Stimulated activated CD4-positive, alpha-beta T cell treated with anti-CD3 and anti-CD28 coated beads, Interleukin-12 subunit alpha, Interleukin-12 subunit beta, amount 100 ng/mL, for 24 hours (primary cell): ENCODE results near the gene NAV1.
A peak's percentile ranks its signal among the peaks of the same experiment; 100 is the strongest.
"Not testable (repeated sequence)": the region's sequence is repeated elsewhere in the genome, so short reads cannot be mapped to it uniquely, and the experiment has no call there.

ENCODE experiments used
- DNase-seq, 2 experiments: peaks; one replicate each; pipeline ENCODE4 v3.0.0-alpha.2; 2020; ENCODE audit warnings: low read depth in 2 of 2

Gene NAV1

GRCh38 chr1:201528631-201529252, 10.2 kb upstream of the NAV1 start:
- no peak for DNase-seq

- DNase-seq: peak in 1 of 2 experiments; percentile 52
These were observed 8.0 kb upstream of the NAV1 start for GRCh38 chr1:201530741-201531531.

- DNase-seq: no peak
These were observed 7.1 kb upstream of the NAV1 start for GRCh38 chr1:201531551-201532425.

- no peak for DNase-seq
These were observed 5.1 kb upstream of the NAV1 start for GRCh38 chr1:201533836-201534235.

GRCh38 chr1:201535046-201535918, 3.6 kb upstream of the NAV1 start:
- no peak for DNase-seq

- no peak for DNase-seq
These were observed 3.0 kb upstream of the NAV1 start for GRCh38 chr1:201535919-201536245.

GRCh38 chr1:201536558-201536957, 2.4 kb upstream of the NAV1 start:
- no peak for DNase-seq

- no peak for DNase-seq
These were observed 1.9 kb upstream of the NAV1 start for GRCh38 chr1:201537028-201537427.

GRCh38 chr1:201537467-201537866, 1.5 kb upstream of the NAV1 start:
- DNase-seq: no peak

- DNase-seq: no peak
These were observed 876 bp upstream of the NAV1 start for GRCh38 chr1:201537891-201538611.

GRCh38 chr1:201539561-201540431, 869 bp downstream of the NAV1 start:
- DNase-seq: no peak

GRCh38 chr1:201540846-201541735, 2.2 kb downstream of the NAV1 start:
- no peak for DNase-seq

GRCh38 chr1:201542309-201543035, 3.5 kb downstream of the NAV1 start:
- no peak for DNase-seq

GRCh38 chr1:201543871-201544642, 5.1 kb downstream of the NAV1 start:
- no peak for DNase-seq

- no peak for DNase-seq
These were observed 5.8 kb downstream of the NAV1 start for GRCh38 chr1:201544710-201545109.

- DNase-seq: no peak
These were observed 7.0 kb downstream of the NAV1 start for GRCh38 chr1:201545851-201546492.

GRCh38 chr1:201549522-201549921, 10.6 kb downstream of the NAV1 start:
- not testable (repeated sequence) for DNase-seq
